HG03439 (cell line): ENCODE results near the gene IRF4.
A peak's percentile ranks its signal among the peaks of the same experiment; 100 is the strongest.
"Not testable (repeated sequence)": the region's sequence is repeated elsewhere in the genome, so short reads cannot be mapped to it uniquely, and the experiment has no call there.

ENCODE experiments used
- ATAC-seq: cut with Tn5 transposase; IDR thresholded peaks from one replicate; pipeline ENCODE4 v1.9.1; 2021; ENCODE audit warnings: mild to moderate bottlenecking, moderate library complexity; ENCODE audit not compliant: unreplicated experiment

Gene IRF4

DNA sequence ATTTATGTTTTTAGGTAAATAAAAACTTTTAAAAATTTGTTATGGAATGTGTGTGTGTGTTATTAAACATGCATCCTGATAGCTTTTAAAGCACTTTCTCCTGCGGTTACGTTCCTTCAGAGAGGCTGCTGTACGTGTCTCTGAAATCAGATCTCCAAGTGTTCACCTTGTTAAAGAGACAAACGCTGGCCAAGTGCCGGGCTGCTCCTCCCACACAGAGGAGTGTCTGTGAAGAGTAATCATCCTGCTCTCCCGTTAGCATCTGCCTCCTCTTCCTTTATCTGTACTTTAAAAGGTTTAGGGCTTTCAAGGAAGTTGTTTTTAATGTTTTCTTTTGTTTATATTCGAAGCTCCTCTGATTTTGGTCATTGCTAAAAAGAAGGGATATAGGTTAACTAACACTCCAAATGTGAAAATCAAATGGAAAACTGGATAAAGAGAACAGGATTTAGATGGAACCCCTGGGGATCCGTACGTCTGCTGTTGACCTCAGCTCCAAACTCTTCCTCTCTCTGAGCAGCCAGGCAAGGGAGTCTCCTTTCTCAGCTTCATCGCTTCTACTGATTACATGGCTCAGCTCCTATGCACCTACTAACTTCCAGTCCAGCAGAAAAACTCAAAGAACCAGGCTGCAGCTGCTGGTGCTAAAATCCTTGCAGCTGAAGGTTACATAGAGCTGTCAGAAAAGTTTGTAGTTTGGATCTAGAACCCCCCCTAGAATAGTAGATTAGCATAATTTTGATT, 20.0 kb downstream of the IRF4 start:
- ATAC-seq: no peak

DNA sequence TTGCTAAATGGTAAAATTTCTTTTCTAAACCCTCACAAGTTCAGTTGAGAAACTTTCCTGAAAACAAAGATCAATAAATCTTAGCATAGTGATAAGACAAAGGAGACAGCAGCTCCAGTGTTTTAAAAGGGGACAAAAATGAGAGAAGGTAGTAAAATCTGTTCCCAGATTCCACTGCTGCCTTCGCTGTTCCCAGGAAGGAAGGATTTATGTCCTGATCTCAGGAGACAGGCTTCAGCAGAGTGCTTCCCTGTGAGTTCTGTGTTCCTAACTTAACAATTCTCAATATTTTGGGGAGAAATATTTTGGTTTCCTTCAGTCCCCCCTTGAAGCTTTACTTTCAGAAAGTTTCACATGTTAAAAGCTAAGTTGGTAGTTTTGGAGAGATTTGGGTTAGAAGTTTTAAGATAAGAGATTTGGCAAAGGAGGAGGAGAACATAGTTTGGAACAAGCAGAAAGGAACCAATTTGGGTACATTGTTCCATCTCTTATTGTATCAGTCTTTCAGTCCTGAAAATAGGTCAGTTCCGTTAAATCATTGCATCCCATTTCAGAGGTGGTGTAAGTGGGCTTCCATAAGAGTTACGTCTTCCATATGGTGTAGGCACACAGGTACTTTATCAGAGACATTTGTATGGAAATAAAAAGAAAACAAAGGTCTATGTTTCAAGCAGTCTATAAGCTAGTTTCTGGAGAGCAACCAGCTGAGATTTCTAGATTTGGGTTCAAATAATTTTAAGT, 20.8 kb downstream of the IRF4 start:
- ATAC-seq: no peak

DNA sequence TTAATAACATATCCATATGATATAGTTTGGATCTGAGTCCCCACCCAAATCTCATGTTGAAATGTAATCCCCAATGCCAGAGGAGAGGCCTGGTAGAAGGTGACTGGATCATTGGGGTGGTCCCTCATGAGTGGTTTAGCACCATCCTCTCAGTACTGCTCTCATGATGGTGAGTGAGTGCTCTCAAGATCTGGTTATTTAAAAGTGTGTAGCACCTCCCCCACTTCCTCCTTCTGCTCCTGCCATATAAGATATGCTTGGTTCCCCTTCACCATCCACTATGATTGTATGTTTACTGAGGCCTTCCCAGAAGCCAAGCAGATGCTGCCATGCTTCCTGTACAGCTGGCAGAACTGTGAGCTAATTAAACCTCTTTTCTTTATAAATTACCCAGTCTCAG, 22.9 kb downstream of the IRF4 start:
- ATAC-seq: no peak

DNA sequence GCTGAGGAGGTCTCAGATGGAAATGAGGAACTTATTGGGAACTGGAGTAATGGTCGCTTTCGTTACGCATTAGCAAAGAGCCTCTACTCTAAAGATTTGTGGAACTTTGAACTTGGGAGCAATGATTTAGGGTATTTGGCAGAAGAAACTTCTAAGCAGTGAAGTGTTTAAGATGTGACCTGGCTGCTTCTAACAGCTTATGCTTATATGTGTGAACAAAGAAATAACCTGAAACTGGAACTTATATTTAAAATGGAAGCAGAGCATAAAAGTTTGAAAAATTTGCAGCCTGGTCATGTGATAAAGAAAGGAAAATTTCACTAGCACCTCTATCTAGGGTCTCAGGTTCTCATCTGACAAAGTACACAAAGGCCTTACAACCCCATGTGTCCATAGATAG, 23.5 kb downstream of the IRF4 start:
- ATAC-seq: no peak

DNA sequence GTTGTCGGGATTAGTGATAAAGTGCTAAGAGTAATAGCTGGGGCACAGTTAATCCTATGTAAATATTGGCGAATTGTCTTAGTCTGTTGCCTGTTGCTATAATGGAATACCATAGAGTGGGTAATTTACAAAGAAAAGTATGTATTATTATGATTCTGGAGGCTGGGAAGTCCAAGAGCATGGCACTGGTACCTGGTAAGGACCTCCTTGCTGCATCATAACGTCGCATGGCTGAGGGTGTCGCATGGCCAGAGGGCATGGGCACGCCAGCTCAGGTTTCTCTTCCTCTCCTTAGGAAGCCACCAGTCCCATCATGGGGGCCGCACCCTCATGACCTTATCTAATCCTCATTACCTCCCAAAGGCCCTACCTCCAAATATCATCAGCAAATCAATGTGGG, 29.7 kb downstream of the IRF4 start:
- ATAC-seq: no peak

DNA sequence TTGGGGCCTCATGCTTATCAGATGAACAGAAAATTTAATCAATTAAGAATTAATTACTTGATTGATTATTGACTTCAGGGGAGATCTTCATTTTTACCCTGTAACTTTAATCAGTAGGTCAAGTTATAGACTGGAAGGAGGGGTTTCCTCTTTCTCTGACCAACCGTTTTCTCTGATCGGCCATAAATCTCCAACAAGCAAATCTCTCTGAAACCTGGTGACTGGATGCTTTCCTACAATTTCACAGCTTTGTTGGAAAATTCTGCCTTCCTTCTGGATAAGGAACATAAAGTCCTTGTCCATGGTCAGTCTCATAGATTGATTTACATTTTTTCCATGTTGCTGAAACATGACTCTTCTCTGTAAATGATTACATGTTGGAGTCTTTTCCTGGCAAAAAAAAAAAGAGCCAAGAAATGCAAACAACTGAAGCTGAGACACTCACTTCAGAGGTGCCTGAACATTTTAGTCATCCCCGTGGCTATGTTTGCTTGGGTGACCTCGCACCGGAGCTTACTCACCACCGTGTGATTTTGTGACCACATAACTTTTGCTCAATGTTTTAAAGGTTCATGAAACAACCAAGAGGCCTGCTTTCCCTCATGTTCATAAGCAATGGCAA, 31.0 kb downstream of the IRF4 start:
- ATAC-seq: peak; percentile 80

DNA sequence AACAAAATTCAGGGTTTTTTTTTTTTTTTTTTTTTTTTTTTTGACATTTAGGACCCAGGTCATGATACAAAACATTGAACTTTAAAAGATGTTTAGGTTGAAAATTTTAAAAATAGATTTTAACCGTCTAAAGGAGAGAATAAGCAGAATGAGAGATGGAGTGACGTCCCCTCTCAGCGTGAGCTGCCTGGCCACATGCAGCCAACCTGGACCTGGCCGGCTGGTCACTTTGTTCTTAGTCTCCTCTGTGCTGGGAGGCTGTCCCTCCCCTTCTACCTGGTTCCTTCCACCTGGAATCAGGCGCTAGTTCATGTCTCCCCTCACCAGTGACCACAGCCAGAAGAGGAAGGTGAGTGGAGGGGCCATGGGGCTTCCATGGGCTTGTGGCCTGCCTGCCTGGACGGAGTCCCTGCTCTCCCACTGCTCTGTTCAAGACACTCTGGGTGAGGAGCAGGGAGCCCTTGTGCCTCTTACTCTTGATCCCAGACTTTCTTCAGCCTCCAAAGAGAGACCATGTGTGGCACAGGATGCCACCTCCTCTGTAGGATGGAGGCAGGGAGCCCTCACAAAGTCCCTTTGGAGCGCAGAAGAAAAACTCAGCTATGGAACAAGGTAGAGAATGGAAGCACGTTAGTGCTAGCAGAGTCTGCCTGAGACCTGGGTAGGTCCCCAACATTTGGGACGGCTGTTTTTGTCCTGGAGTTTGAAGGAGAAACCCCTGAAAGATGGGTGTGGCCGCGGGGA, 31.7 kb downstream of the IRF4 start:
- ATAC-seq: peak; percentile 13

DNA sequence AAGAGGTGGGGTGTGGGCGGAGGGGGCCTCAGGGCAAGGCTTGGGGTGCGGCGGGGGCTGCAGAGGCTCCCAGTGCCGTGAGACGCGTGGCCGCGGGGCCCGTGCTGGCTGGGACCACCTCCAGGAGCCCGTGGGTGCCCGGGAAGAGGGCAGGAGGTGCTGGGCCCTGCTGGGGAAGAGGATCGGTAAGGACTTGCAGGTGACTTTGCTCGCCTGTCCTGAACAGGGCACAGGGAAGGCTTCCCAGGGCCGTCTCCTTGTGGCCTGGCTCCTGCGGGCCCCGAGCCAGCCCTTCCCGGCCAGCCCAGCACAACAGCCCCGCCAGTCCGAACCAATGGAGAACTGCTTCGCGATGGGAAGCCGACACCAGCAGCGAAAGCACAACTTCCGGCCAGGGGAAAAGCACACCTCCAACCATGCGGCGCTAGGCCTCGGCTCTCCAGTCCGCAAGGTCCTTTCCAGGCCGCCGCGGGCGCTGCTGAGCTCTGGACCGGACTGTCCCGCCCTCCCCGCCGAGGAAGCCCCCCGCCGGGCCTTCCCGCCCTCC, 32.3 kb downstream of the IRF4 start:
- no peak for ATAC-seq

DNA sequence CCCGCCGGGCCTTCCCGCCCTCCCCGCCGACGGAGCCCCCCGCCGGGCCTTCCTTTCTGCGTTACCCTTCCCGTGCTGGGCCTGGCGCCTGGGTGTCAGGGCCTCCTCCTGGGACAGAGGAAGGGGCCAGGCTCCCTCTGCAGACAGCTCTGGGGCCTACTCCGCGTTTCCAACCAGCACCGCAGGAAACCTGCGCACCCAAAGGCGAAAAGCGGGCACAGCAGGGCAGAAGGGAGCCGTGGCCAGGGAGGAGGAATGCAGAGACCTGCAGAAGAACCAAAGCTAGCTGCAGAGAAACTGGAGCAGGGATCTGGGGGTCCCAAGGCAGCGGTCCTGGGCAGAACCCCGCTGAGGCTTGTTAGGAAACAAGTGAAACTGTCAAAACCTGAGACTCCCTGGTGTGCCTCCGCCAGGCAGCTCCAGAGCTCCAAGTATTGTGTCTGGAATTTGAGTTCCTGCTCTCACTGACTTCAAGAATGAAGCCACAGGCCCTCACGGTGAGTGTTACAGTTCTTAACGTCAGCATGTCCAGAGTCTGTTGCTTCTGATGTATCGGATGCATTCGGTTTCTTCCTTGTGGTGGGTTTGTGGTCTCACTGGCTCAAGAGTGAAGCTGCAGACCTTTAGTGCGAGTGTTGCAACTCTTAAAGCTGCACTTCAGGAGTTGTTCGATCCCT, 33.3 kb downstream of the IRF4 start:
- ATAC-seq: no peak

DNA sequence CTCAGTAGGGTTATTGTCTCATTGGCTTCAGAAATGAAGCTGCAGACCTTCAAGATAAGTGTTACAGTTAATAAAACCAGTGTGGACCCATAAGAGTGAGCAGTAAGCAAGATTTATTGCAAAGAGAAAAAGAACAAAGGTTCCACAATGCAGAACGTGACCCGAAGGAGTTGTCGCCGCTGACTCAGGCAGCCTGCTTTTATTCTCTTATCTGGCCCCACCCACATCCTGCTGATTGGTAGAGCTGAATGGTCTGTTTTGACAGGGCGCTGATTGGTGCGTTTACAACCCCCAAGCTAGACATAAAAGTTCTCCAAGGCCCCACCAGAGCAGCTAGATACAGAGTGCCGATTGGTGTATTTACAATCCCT, 33.9 kb downstream of the IRF4 start:
- ATAC-seq: not testable (repeated sequence)

DNA sequence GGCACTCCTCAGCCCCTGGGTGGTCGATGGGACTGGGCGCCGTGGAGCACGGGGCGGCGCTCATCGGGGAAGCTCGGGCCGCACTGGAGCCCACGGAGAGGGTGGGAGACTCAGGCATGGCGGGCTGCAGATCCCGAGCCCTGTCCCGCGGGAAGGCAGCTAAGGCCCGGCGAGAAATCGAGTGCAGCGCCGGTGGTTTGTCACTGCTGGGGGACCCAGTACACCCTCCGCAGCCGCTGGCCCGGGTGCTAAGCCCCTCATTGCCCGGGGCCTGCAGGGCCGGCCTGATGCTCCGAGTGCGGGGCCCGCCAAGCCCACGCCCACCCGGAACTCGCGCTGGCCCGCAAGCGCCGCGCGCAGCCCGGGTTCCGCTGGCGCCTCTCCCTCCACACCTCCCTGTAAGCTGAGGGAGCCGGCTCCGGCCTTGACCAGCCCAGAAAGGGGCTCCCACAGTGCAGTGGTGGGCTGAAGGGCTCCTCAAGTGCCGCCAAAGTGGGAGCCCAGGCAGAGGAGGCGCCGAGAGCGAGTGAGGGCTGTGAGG, 34.7 kb downstream of the IRF4 start:
- ATAC-seq: not testable (repeated sequence)

DNA sequence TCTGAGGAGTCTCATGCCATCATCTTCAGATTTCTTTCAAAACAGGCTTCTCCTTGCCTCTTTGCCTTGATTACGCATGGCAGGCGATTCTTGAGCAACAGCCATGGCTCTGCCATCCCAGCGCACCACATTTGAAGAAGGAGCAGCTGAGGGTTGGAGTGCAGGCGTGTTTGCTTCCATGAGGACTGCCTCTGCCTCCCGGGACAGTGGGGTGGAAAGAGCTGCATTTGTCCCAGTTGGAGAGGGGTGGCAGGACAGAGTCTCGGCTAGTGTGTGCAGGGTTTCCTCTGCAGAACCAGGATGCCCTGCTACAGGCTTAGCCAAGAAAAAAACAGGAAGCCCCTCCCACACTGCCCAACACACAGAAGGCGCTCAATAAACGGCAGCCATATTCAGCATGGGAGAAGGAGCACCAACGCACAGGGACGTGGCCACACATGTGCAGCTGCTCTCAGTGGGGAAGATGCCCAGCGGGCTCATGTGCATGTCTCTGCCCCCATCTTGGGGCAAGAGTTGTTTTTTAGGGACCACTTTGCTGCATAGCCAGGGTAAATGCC, 36.6 kb downstream of the IRF4 start:
- no peak for ATAC-seq

DNA sequence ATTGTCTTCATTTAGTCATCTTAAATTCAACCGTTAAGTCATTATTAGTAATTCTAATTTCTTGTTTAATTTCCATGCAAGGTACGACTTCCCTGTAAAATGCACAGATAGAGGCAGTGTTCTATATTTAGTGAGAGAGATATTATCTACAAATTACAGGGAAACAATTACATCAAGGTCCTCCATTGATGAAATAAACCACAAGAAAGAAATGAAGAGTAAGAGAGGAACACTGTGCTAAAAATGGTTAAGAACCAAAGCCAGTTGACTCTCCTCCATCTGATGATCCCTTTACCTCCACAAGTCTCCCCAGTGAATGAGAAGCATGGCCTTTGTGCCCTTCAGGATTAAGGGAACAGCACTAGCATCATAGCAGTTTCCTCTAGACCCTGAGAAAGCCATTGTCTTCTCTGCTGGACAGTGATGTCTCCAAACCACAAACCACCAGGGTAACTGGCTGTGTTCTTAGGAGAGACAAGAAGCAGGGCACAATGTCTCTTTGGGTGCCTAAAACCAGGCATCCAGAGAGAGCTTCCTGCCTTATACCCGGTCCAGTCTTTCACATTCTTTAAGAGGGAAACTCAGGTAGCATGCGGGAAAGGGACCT, 38.1 kb downstream of the IRF4 start:
- no peak for ATAC-seq

DNA sequence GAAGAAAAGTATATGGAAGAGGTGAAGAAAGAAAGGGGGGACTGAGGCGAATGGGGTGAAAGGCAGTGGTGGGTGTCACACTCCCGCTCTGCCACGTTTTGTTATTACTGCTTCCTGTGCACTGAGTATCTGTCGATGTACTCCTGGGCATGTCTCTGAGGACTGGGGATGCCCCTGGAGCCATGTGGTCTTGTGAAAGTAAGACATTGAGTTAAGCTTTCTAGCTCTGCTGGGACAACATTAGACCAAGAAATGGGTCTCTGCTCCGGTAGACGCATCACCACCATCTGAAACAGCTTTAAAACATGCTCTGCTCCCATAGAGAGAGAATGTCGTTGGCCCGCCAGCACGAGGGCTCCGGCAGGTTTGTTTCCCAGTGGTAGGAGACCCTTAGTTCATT, 40.0 kb downstream of the IRF4 start:
- no peak for ATAC-seq

DNA sequence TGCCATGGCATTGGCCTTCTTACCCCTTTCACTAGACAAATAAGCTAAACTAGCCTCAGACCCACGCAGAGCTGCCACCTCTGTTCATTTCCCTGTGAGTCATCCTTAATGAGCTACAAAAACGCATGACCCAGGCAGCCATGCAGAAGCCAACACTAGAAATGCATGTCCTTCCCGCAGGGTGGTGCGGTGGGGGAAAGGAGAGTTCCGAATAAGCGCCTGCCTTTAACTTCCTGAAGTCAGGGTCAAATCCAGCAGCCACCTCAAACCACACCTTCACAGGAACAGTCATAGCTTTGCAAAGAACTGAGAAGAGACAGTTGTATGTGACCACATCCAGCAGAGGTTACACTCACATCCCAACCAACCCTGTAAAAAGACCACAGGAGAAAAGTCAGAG, 40.4 kb downstream of the IRF4 start:
- ATAC-seq: no peak

DNA sequence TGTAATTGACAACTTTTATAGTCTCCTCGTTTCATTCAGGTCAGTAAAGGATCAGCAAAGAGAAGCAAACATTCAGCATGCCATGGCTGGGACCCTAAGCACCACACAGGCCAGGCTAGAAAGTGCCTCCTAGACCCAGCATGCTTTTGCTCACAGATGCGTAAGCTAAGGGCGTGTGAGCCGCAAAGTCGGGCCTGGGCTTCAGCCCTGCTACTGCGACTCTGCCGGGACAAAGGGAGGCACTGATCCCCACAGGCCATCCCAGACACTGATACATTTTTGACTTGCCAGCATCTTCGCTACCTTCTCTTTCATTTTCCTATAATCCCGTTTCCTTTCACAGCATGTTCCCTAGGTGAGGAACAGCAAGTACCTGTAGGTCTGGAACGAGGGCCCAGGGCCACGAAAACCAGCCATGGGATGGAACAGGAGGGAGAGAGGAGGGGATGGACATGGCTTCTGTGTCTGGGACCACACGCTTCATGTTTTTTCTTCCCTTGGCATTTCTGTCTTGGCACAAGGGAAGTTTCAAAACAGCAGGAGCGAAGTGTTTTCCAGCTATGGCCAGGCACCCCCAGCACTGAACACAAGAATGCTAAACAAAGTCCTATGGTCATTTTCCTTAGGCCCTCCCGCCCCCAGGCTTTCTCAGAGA, 42.6 kb downstream of the IRF4 start:
- ATAC-seq: no peak

DNA sequence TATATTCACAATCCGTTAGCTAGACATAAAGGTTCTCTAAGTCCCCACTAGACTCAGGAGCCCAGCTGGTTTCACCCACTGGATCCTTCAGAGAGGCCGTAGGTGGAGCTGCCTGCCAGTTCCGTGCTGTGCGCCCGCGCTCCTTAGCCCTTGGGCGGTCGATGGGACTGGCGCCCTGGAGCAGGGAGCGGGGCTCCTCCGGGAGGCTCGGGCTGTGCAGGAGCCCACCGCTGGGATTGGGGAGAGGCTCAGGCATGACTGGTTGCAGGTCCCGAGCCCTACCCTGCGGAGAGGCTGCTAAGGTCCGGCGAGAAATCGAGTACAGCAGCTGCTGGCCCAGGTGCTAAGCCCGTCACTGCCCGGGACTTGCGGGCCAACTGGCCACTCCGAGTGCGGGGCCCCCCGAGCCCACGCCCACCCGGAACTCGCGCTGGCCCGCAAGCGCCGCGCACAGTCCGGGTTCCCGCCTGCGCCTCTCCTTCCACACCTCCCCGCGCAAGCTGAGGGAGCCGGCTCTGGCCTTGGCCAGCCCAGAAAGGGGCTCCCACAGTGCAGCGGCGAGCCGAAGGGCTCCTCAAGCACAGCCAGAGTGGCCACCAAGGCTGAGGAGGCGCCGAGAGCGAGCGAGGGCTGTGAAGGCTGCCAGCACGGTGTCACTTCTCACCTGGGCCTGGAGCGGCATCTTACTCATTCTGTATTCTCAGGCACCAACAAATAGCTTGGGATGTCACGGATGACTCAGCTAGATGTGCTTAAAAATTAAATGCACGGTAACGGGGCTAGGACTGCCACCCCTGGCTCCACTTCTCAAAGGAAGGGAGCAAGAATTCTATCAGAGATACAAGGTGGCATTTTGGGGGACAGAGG, 44.1 kb downstream of the IRF4 start:
- ATAC-seq: no peak
